Measurements from ENCODE around the gene CLEC1A.

CLEC1A gene

GRCh38 chr12:10088955-10089900 lies 9.6 kb downstream of the CLEC1A start:
- H3K27me3 ChIP-seq (ENCODE audit: insufficient read depth, poor library complexity, severe bottlenecking), result no peaks in the 10 kb centered on the region
- H3K4me3 ChIP-seq (replicated peaks; ENCODE audit: insufficient read depth, low read length), result no peak overlapping the region
- no peak for DNase-seq (ENCODE audit: low read depth in 1 of 2, low spot score in 1 of 2)
- H3K27ac ChIP-seq (replicated peaks), result no peak overlapping the region
- TF ChIP-seq REST (IDR thresholded peaks at IDR 0.05; ENCODE audit: insufficient replicate concordance, low read depth) (no peak), CTCF (IDR thresholded peaks at IDR 0.05; ENCODE audit: insufficient read depth, low read length) (no peak), SPI1 (IDR thresholded peaks at IDR 0.05; ENCODE audit: borderline replicate concordance, low read depth) (no peak), POLR2AphosphoS5 (IDR thresholded peaks at IDR 0.05; ENCODE audit: low read depth) (no peak), GABPA (IDR thresholded peaks at IDR 0.05; ENCODE audit: low read depth) (no peak)

GRCh38 chr12:10088031-10088430 lies 10.8 kb downstream of the CLEC1A start:
- no peaks in the 10 kb centered on the region for H3K27me3 ChIP-seq (ENCODE audit: insufficient read depth, poor library complexity, severe bottlenecking)
- no peak for DNase-seq (ENCODE audit: low read depth in 1 of 2, low spot score in 1 of 2)
- H3K27ac ChIP-seq (replicated peaks), result no peak overlapping the region
- TF ChIP-seq SPI1 (IDR thresholded peaks at IDR 0.05; ENCODE audit: borderline replicate concordance, low read depth) (no peak), GABPA (IDR thresholded peaks at IDR 0.05; ENCODE audit: low read depth) (no peak), CTCF (IDR thresholded peaks at IDR 0.05; ENCODE audit: insufficient read depth, low read length) (no peak)
- no peak overlapping the region for H3K4me3 ChIP-seq (replicated peaks; ENCODE audit: insufficient read depth, low read length)

GRCh38 chr12:10086387-10086786 lies 12.4 kb downstream of the CLEC1A start:
- Histone ChIP-seq H3K27me3 (ENCODE audit: insufficient read depth, poor library complexity, severe bottlenecking) (no peaks in the 10 kb centered on the region), H3K27ac (replicated peaks) (no peak overlapping the region), H3K4me3 (replicated peaks; ENCODE audit: insufficient read depth, low read length) (no peak overlapping the region)
- TF ChIP-seq POLR2AphosphoS5 (IDR thresholded peaks at IDR 0.05; ENCODE audit: low read depth) (no peak), REST (IDR thresholded peaks at IDR 0.05; ENCODE audit: insufficient replicate concordance, low read depth) (no peak), GABPA (IDR thresholded peaks at IDR 0.05; ENCODE audit: low read depth) (no peak), CTCF (IDR thresholded peaks at IDR 0.05; ENCODE audit: insufficient read depth, low read length) (no peak), SPI1 (IDR thresholded peaks at IDR 0.05; ENCODE audit: borderline replicate concordance, low read depth) (no peak)
- DNase-seq (ENCODE audit: low read depth in 1 of 2, low spot score in 1 of 2), result no peak

Data from HL-60 (cell line).